Natural killer cell (primary cell): ENCODE results near the gene PTPRK. TPM values are rescaled to one million over a fixed set of nuclear protein-coding genes. Genes with fewer than 3 reads are reported as not detected.

Source experiments
- ATAC-seq, 3 donors: fragments of 150-1000 bp in 2 of 3; fragments of 200-7000 bp in 1 of 3; cut with Tn5 transposase; 1 replicate in 1 of 3; 2 replicates in 2 of 3; pipeline ENCODE4 v1.10.0; 2021; ENCODE audit warnings: mild to moderate bottlenecking in 2 of 3, moderate library complexity in 2 of 3
- DNase-seq, 2 donors: peaks; one replicate each; pipeline versions ENCODE4 v3.0.0 to v3.0.0-alpha.2; 2013 to 2021; ENCODE audit warnings: mixed read lengths in 1 of 2
- H3K27ac ChIP-seq: one replicate; pipeline ENCODE4 v1.5.1; 2013; ENCODE audit warnings: mild to moderate bottlenecking, low read length
- H3K27me3 ChIP-seq: one replicate; pipeline ENCODE4 v1.6.1; 2013; ENCODE audit warnings: low read length; ENCODE audit not compliant: control insufficient read depth, insufficient read depth
- H3K36me3 ChIP-seq: one replicate; pipeline ENCODE4 v1.6.1; 2013; ENCODE audit warnings: low read length; ENCODE audit not compliant: control insufficient read depth, insufficient read depth
- H3K4me1 ChIP-seq: one replicate; pipeline ENCODE4 v1.6.1; 2013; ENCODE audit warnings: low read length; ENCODE audit not compliant: control insufficient read depth, insufficient read depth
- H3K4me3 ChIP-seq: one replicate; pipeline ENCODE4 v1.5.1; 2013; ENCODE audit warnings: low read length
- H3K9me3 ChIP-seq: one replicate; pipeline ENCODE4 v1.6.1; 2013; ENCODE audit warnings: low read length; ENCODE audit not compliant: control insufficient read depth, insufficient read depth
- H3K27ac Mint-ChIP-seq, 2 donors: one replicate each; pipeline ENCODE4 v1.8.0; 2022; ENCODE audit warnings: mild to moderate bottlenecking in 2 of 2, mixed read lengths in 2 of 2, moderate library complexity in 1 of 2
- H3K27me3 Mint-ChIP-seq, 2 donors: one replicate each; pipeline ENCODE4 v1.8.0; 2022; ENCODE audit warnings: low read depth in 2 of 2, mixed read lengths in 2 of 2
- H3K36me3 Mint-ChIP-seq: one replicate; pipeline ENCODE4 v1.8.0; 2022; ENCODE audit warnings: mixed read lengths
- H3K4me1 Mint-ChIP-seq, 2 donors: one replicate each; pipeline ENCODE4 v1.8.0; 2022; ENCODE audit warnings: mixed read lengths in 2 of 2
- H3K4me3 Mint-ChIP-seq: one replicate; pipeline ENCODE4 v1.8.0; 2022; ENCODE audit warnings: mild to moderate bottlenecking, moderate library complexity, mixed read lengths
- H3K9me3 Mint-ChIP-seq, 2 donors: one replicate each; pipeline ENCODE4 v1.8.0; 2022; ENCODE audit warnings: mixed read lengths in 2 of 2
- CTCF ChIP-seq: fragments of 200-600 bp; IDR thresholded peaks from one replicate; pipeline ENCODE4 v1.8.0; 2022; ENCODE audit warnings: antibody characterized with exemption
- WGBS: methylation state at CpG from one replicate; pipeline ENCODE4 v1.1.7; 2013; ENCODE audit warnings: missing lambda C conversion rate; ENCODE audit not compliant: insufficient coverage; 5-methylcytosine and 5-hydroxymethylcytosine counted together
- intact Hi-C: fragments of 100-400 bp; cut with micrococcal nuclease; formaldehyde crosslinking; loops from one replicate; pipeline ENCODE4 v1.14.2; 2022
- total RNA-seq, 4 donors: library from RNA; stranded (reverse); fragments of 120-200 nt in 1 of 4; gene quantifications; one replicate each; pipeline versions ENCODE4 v1.2.3 to v1.2.4, GENCODE V29; 2013 to 2022

PTPRK gene
- total RNA-seq, 3 donors from 2014 or later (not counting 1 experiment from before 2014, with no cell fraction given), result 0.14 to 1.2 (median 0.95) TPM

- peaks cover 29 to 35% of the 10 kb centered on the region in 2 donors for H3K4me1 Mint-ChIP-seq
- ATAC-seq (no peak), DNase-seq (peak in 1 of 2 donors; percentile 43)
- no peaks in the 10 kb centered on the region for H3K36me3 Mint-ChIP-seq
- Histone ChIP-seq H3K9me3 (no peaks in the 10 kb centered on the region), H3K27me3 (no peaks in the 10 kb centered on the region), H3K27ac (peak overlapping the region; percentile 40), H3K4me3 (no peak overlapping the region), H3K36me3 (no peaks in the 10 kb centered on the region), H3K4me1 (no peaks in the 10 kb centered on the region)
- H3K4me3 Mint-ChIP-seq, result peak overlapping the region; percentile 79
- TF ChIP-seq CTCF, result no peak
- intact Hi-C loops, result loop anchor here (5.0 to 10.0 kb wide), 2 partner anchors 117 to 336 kb away; no protein-coding TSS in a partner anchor
- H3K9me3 Mint-ChIP-seq, result no peaks in the 10 kb centered on the region
- H3K27me3 Mint-ChIP-seq, result no peaks in the 10 kb centered on the region
- peak overlapping the region; percentile 69 to 87 for H3K27ac Mint-ChIP-seq
- 91% methylated on average over 2 of the region's 2 CpGs for WGBS
Observed at GRCh38 chr6:127971386-127971785, 549.0 kb downstream of the PTPRK start.

DNA sequence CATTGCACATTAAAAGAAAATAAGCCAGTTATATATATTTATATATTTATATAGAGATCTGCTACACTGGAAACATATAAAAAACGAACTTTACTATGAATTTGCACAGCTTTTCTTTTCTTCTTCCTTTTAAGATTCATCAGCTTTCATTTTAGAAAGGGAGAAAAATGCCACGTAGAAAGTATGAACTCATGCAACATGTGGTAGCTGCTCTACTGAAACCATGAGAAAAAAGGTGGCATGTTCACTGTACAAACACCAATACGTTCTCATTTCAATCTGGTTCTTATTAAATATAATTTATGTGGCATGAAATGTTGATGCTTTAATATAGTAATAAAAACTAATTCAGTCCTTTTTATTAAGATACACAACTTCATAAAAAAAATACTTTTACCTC lies 550.7 kb downstream of the PTPRK start:
- TF ChIP-seq CTCF, result no peak
- Mint-ChIP-seq H3K36me3 (no peaks in the 10 kb centered on the region), H3K27me3 (no peaks in the 10 kb centered on the region), H3K9me3 (no peaks in the 10 kb centered on the region), H3K27ac (peak overlapping the region; percentile 12 to 15), H3K4me3 (no peak overlapping the region), H3K4me1 (peaks cover 29 to 35% of the 10 kb centered on the region in 2 donors)
- Histone ChIP-seq H3K27me3 (no peaks in the 10 kb centered on the region), H3K9me3 (no peaks in the 10 kb centered on the region), H3K27ac (no peak overlapping the region), H3K4me1 (no peaks in the 10 kb centered on the region), H3K4me3 (no peak overlapping the region), H3K36me3 (no peaks in the 10 kb centered on the region)
- no CpG with 5 or more reads among the region's 3 CpGs for WGBS
- DNase-seq (peak in 1 of 2 donors; percentile 44), ATAC-seq (no peak)
- intact Hi-C loops, result loop anchor here (5.0 to 10.0 kb wide), 2 partner anchors 115 to 338 kb away; no protein-coding TSS in a partner anchor

- intact Hi-C loops, result no loop called here
Observed at GRCh38 chr6:127968394-127968793, 552.0 kb downstream of the PTPRK start.

More at GRCh38 chr6:127968394-127968793, 552.0 kb downstream of the PTPRK start:
- ATAC-seq (no peak), DNase-seq (no peak)
- no peaks in the 10 kb centered on the region for H3K36me3 ChIP-seq
- TF ChIP-seq CTCF, result no peak
- H3K27ac ChIP-seq, result no peak overlapping the region
- no peaks in the 10 kb centered on the region for H3K36me3 Mint-ChIP-seq
- no peaks in the 10 kb centered on the region for H3K4me1 ChIP-seq
- H3K4me1 Mint-ChIP-seq, result peaks cover 24 to 25% of the 10 kb centered on the region in 2 donors
- no peaks in the 10 kb centered on the region for H3K9me3 ChIP-seq
- no peak overlapping the region for H3K27ac Mint-ChIP-seq
- no peaks in the 10 kb centered on the region for H3K27me3 Mint-ChIP-seq
- no peaks in the 10 kb centered on the region for H3K27me3 ChIP-seq
- H3K9me3 Mint-ChIP-seq, result no peaks in the 10 kb centered on the region
- H3K4me3 Mint-ChIP-seq, result no peak overlapping the region
- no CpG with 5 or more reads among the region's 1 CpG for WGBS
- no peak overlapping the region for H3K4me3 ChIP-seq
